Endothelial cell of umbilical vein (primary cell): ENCODE data around the gene ANGPTL2. TPM values are rescaled to one million over a fixed set of nuclear protein-coding genes. Genes with fewer than 3 reads are reported as not detected.

Source experiments
- BruUV-seq: library from RNA; stranded (reverse); fragments of 400-500 nt; replicated peaks from 2 replicates; lab custom pipeline; 2021; lab: Mats Ljungman, UMichigan
- CTCF ChIA-PET: fragments of 300-600, 350-600 bp; sonication (Branson Sonifier 250); formaldehyde crosslinking; loops from one replicate; lab custom pipeline; 2021; ENCODE audit warnings: antibody characterized with exemption, inconsistent platforms; lab: Charles Lee
- POLR2A ChIA-PET: fragments of 300-600, 350-600 bp; sonication (Branson Sonifier 250); formaldehyde crosslinking; loops from one replicate; lab custom pipeline; 2021; ENCODE audit warnings: antibody characterized with exemption, inconsistent platforms; lab: Charles Lee
- DNase-seq: peaks from one replicate; pipeline ENCODE4 v3.0.0-alpha.2; 2011; ENCODE audit warnings: low read depth, low spot score
- FAIRE-seq: peaks from 2 replicates; lab custom pipeline; 2011; peaks lifted over from hg19 to GRCh38; lab: Jason Lieb, UNC
- H2AFZ ChIP-seq: 2 replicates; pipeline ENCODE4 v1.6.0; 2012; ENCODE audit warnings: low read depth, low read length, control low read depth, inconsistent platforms
- H3K27ac ChIP-seq: 2 replicates; pipeline ENCODE4 v1.5.1; 2011; ENCODE audit warnings: low read depth, mild to moderate bottlenecking, control low read depth, low read length, moderate library complexity; ENCODE audit not compliant: insufficient read depth
- H3K27me3 ChIP-seq, 2 experiments: 2 replicates each; pipeline versions ENCODE4 v1.6.0 to v1.6.1; 2011; ENCODE audit warnings: low read length in 2 of 2, mixed read lengths in 1 of 2; ENCODE audit not compliant: control insufficient read depth in 2 of 2, insufficient read depth in 2 of 2
- H3K36me3 ChIP-seq, 2 experiments: 2 replicates in 1 of 2; 3 replicates in 1 of 2; pipeline ENCODE4 v1.5.1; 2011; ENCODE audit warnings: low read length in 2 of 2, mild to moderate bottlenecking in 1 of 2, moderate library complexity in 1 of 2; ENCODE audit not compliant: control insufficient read depth in 2 of 2, insufficient read depth in 2 of 2; ENCODE audit errors: extremely low read depth in 1 of 2
- H3K4me1 ChIP-seq: 3 replicates; pipeline ENCODE4 v1.5.1; 2011; ENCODE audit warnings: mild to moderate bottlenecking, low read length; ENCODE audit not compliant: control insufficient read depth, insufficient read depth; ENCODE audit errors: extremely low read depth
- H3K4me2 ChIP-seq: 2 replicates; pipeline ENCODE4 v1.6.1; 2011; ENCODE audit warnings: low read length, control low read depth, mixed read lengths; ENCODE audit not compliant: insufficient read depth
- H3K4me3 ChIP-seq, 3 experiments: fragments of 200-600 bp in 1 of 3; sonication (generic), shearing (Covaris generic) in 1 of 3; replicated peaks in 1 of 3; 2 replicates each; pipeline ENCODE4 v1.5.1; 2011 to 2016; ENCODE audit warnings: control low read depth in 3 of 3, low read length in 3 of 3, mild to moderate bottlenecking in 2 of 3, inconsistent platforms in 1 of 3, low read depth in 1 of 3, moderate library complexity in 1 of 3; ENCODE audit not compliant: insufficient read depth in 1 of 3
- H3K79me2 ChIP-seq: 2 replicates; pipeline ENCODE4 v1.6.0; 2012; ENCODE audit warnings: low read length, inconsistent platforms; ENCODE audit not compliant: control insufficient read depth, insufficient read depth
- H3K9ac ChIP-seq: replicated peaks from 2 replicates; pipeline ENCODE3; 2011; ENCODE audit warnings: low read length, control low read depth; ENCODE audit not compliant: insufficient read depth; ENCODE audit errors: extremely low read depth
- H3K9me1 ChIP-seq: replicated peaks from 3 replicates; pipeline ENCODE4 v1.6.0; 2011; ENCODE audit warnings: mild to moderate bottlenecking, low read length; ENCODE audit not compliant: control insufficient read depth, insufficient read depth; ENCODE audit errors: extremely low read depth
- H3K9me3 ChIP-seq: replicated peaks from 2 replicates; pipeline ENCODE4 v1.5.1; 2012; ENCODE audit warnings: low read length, inconsistent platforms; ENCODE audit not compliant: control insufficient read depth, insufficient read depth
- H4K20me1 ChIP-seq: replicated peaks from 2 replicates; pipeline ENCODE3; 2011; ENCODE audit warnings: mild to moderate bottlenecking, low read length; ENCODE audit not compliant: control insufficient read depth, insufficient read depth; ENCODE audit errors: extremely low read depth
- CTCF ChIP-seq, 2 donors: IDR thresholded peaks; 1 replicate in 1 of 2; 2 replicates in 1 of 2; pipeline ENCODE4 v1.5.1; 2011; ENCODE audit warnings: low read length in 2 of 2, mild to moderate bottlenecking in 2 of 2, moderate library complexity in 2 of 2, control low read depth in 1 of 2, inconsistent platforms in 1 of 2, low read depth in 1 of 2; ENCODE audit not compliant: insufficient read depth in 1 of 2; ENCODE audit errors: extremely low read depth in 1 of 2
- EZH2 ChIP-seq: IDR thresholded peaks from 2 replicates; pipeline ENCODE4 v1.6.1; 2012; ENCODE audit warnings: borderline replicate concordance, low read depth, mild to moderate bottlenecking, moderate library complexity, low read length, inconsistent platforms; ENCODE audit not compliant: severe bottlenecking
- FOS ChIP-seq: IDR thresholded peaks from 2 replicates; pipeline ENCODE4 v1.6.1; 2011; ENCODE audit warnings: mild to moderate bottlenecking, low read length, moderate library complexity, borderline replicate concordance; ENCODE audit not compliant: insufficient read depth
- GATA2 ChIP-seq: IDR thresholded peaks from 2 replicates; pipeline ENCODE4 v1.7.0; 2011; ENCODE audit warnings: low read depth, mild to moderate bottlenecking, moderate library complexity, mixed read lengths, low read length; ENCODE audit not compliant: insufficient read length, insufficient read depth
- JUN ChIP-seq: IDR thresholded peaks from 2 replicates; pipeline ENCODE4 v1.6.1; 2011; ENCODE audit warnings: borderline replicate concordance, low read depth; ENCODE audit not compliant: insufficient read length, insufficient read depth
- MAX ChIP-seq: IDR thresholded peaks from 2 replicates; pipeline ENCODE4 v1.6.1; 2011; ENCODE audit not compliant: insufficient read depth, insufficient read length
- MYC ChIP-seq: IDR thresholded peaks from one replicate; pipeline ENCODE4 v1.6.1; 2011; ENCODE audit warnings: mild to moderate bottlenecking, low read depth, low read length
- POLR2A ChIP-seq: IDR thresholded peaks from 2 replicates; pipeline ENCODE4 v1.6.1; 2012; ENCODE audit warnings: low read depth, mild to moderate bottlenecking, control low read depth, low read length
- POLR2AphosphoS5 ChIP-seq: IDR thresholded peaks from 2 replicates; pipeline ENCODE4 v1.6.1; 2012; ENCODE audit warnings: low read depth, mild to moderate bottlenecking, control low read depth, low read length, moderate library complexity; ENCODE audit not compliant: insufficient read depth
- dilution Hi-C: fragments of 300-500 bp; cut with MboI; formaldehyde crosslinking; loops from one replicate; pipeline ENCODE4 v1.15.0; 2019; ENCODE audit warnings: low sequenced_read_pairs; ENCODE audit not compliant: extremely low pct_ligation_motif_present
- intact Hi-C: fragments of 100-400 bp; cut with micrococcal nuclease; formaldehyde crosslinking; loops from one replicate; pipeline ENCODE4 v1.10.0; 2022
- polyA plus RNA-seq, 4 experiments: library from polyadenylated mRNA; depleted of rRNA in 3 of 4; stranded (reverse) in 3 of 4; unstranded in 1 of 4; fragments of >200 nt; gene quantifications; 2 replicates each; pipeline versions ENCODE4 v1.2.1 to v1.2.3, GENCODE V29; 2011 to 2012; ENCODE audit warnings: missing spikeins in 1 of 4
- total RNA-seq: library from RNA; stranded (reverse); gene quantifications from 2 replicates; pipeline ENCODE4 v1.2.3, GENCODE V29; 2021

Gene ANGPTL2
- total and polyA plus RNA-seq, 2 donors (not counting 3 experiments of a cell fraction or from before 2014, with no cell fraction given) = 15.1 to 24.5 TPM

GRCh38 chr9:127078988-127079387, 43.4 kb downstream of the ANGPTL2 start:
- Histone ChIP-seq H3K9me1 (no peaks in the 10 kb centered on the region), H3K27me3 (no peaks in the 10 kb centered on the region), H4K20me1 (no peaks in the 10 kb centered on the region), H3K9me3 (no peaks in the 10 kb centered on the region), H3K27ac (no peak overlapping the region), H3K36me3 (no peaks in the 10 kb centered on the region), H3K4me2 (no peak overlapping the region), H3K9ac (no peak overlapping the region), H3K4me3 (no peak overlapping the region), H3K4me1 (peaks cover 23% of the 10 kb centered on the region), H3K79me2 (no peaks in the 10 kb centered on the region), H2AFZ (no peak overlapping the region)
- dilution Hi-C loops = no loop called here
- no TSS peak for BruUV-seq
- TF ChIP-seq GATA2 = no peak
- TF ChIP-seq EZH2 = no peak
- no peak for TF ChIP-seq POLR2A
- no peak for TF ChIP-seq MAX
- no peak for TF ChIP-seq MYC
- TF ChIP-seq FOS = no peak
- no peak for TF ChIP-seq CTCF (IDR thresholded peaks at IDR 0.05; ENCODE audit: extremely low read depth in 1 of 2, insufficient read depth in 1 of 2, low read depth in 1 of 2, low read length in 2 of 2)
- TF ChIP-seq POLR2AphosphoS5 = no peak
- no peak for TF ChIP-seq JUN
- ChIA-PET POLR2A (no interaction called here), CTCF (no interaction called here)
- intact Hi-C loops = no loop called here
- DNase-seq = no peak
- no peak for FAIRE-seq
